SK-N-MC (cell line): ENCODE measurements around the gene BPIFB1.

ENCODE experiments used
- EZH2 ChIP-seq: fragments of 200-600 bp; sonication (generic); IDR thresholded peaks from one replicate; pipeline ENCODE4 v1.6.1; 2017; ENCODE audit warnings: antibody characterized with exemption
- FOXP2 ChIP-seq: optimal IDR thresholded peaks from 2 replicates; pipeline ENCODE3; 2011; ENCODE audit warnings: mild to moderate bottlenecking, moderate library complexity; ENCODE audit not compliant: insufficient read depth; ENCODE audit errors: extremely low read length, control extremely low read depth
- POLR2AphosphoS5 ChIP-seq: IDR thresholded peaks from 2 replicates; pipeline ENCODE4 v1.6.1; 2012; ENCODE audit warnings: mild to moderate bottlenecking, low read depth, low read length, borderline replicate concordance

DNA sequence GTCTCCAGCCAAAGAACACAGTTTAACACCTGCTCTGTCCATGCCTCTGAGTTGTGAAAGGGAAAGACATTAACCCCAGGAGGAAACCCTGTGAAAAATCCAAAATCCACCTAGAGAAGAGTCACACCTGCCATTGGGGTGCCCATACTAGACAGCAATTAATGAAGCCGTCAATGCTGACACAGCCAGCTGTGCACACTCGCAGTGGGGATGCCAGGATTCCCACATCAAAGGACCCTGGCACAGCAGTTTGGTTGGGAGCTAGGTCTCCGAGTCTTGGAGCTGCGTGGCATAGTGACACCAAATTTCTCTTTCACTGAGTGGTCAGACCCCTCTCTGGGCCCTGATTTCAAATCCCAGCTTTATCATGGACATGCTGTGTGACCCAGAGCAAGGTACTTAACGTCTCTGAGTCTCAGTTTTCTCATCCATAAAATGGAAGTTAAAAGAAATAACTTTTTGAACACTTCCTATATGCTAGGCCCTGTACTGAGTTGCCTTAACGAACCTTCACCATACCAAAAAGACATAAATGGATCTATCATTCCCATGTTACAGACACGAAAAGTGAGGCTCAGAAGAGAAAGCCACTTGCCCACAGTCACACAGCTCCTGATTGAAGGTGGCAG is 30.8 kb downstream of the BPIFB1 start:
- TF ChIP-seq EZH2 (no peak), POLR2AphosphoS5 (no peak), FOXP2 (no peak)
